HG02885 (cell line): Measurements from ENCODE around the gene RGS10.

Source experiments
- ATAC-seq: cut with Tn5 transposase; IDR thresholded peaks from one replicate; pipeline ENCODE4 v1.9.1; 2021; ENCODE audit warnings: mild to moderate bottlenecking; ENCODE audit not compliant: unreplicated experiment, poor library complexity

RGS10 gene

GRCh38 chr10:119454990-119455389 is 87.5 kb downstream of the RGS10 start:
- no peak for ATAC-seq

- ATAC-seq = no peak
Measured at GRCh38 chr10:119454316-119454715, 88.2 kb downstream of the RGS10 start.

GRCh38 chr10:119453313-119453712 is 89.2 kb downstream of the RGS10 start:
- no peak for ATAC-seq

GRCh38 chr10:119452396-119452795 is 90.1 kb downstream of the RGS10 start:
- no peak for ATAC-seq

- ATAC-seq = no peak
Measured at GRCh38 chr10:119451300-119451896, 91.1 kb downstream of the RGS10 start.

- ATAC-seq = no peak
Measured at GRCh38 chr10:119450606-119451299, 91.8 kb downstream of the RGS10 start.
